Measurements from ENCODE around the gene LRP5. TPM values are rescaled to one million over a fixed set of nuclear protein-coding genes. Genes with fewer than 3 reads are reported as not detected.
A peak's percentile ranks its signal among the peaks of the same experiment; 100 is the strongest.

LRP5 gene
- total and polyA plus RNA-seq, 9 of the 15 experiments (the other 6 are each of a cell fraction or from before 2014, with no cell fraction given), result 0.48 to 44.2 (median 13.5) TPM

- 0 out of 4 replicates have a peak, but pooled peaks of 1 of the 2 experiments have one; percentile 0 for TF ChIP-seq ZMIZ1 (IDR thresholded peaks at IDR 0.05; ENCODE audit: low read depth in 2 of 2, low read length in 2 of 2)
- no peak for TF ChIP-seq ERF (CRISPR knock-in tag; IDR thresholded peaks at IDR 0.05)
- no peak for TF ChIP-seq SIX5 (IDR thresholded peaks at IDR 0.05; ENCODE audit: borderline replicate concordance in 1 of 2, insufficient read depth in 1 of 2, low read depth in 1 of 2, low read length in 2 of 2)
- TF ChIP-seq FOXA1 (IDR thresholded peaks at IDR 0.05; ENCODE audit: borderline replicate concordance), result no peak
- TF ChIP-seq CREM (IDR thresholded peaks at IDR 0.05; ENCODE audit: low read depth), result peak; percentile 31; the same call in 1 of the 2 replicates
- no peak for TF ChIP-seq USF2 (CRISPR knock-in tag; IDR thresholded peaks at IDR 0.05)
- peak; percentile 50; the same call in 1 of the 2 replicates for TF ChIP-seq RBFOX2 (IDR thresholded peaks at IDR 0.05; ENCODE audit: low read depth, low read length)
- no peak for TF ChIP-seq ZSCAN32 (CRISPR knock-in tag; IDR thresholded peaks at IDR 0.05)
- TF ChIP-seq KDM1A (IDR thresholded peaks at IDR 0.05), result no peak
- peak; percentile 6 for TF ChIP-seq MEIS2 (IDR thresholded peaks at IDR 0.05; ENCODE audit: partially characterized antibody)
- TF ChIP-seq NCOA2 (IDR thresholded peaks at IDR 0.05; ENCODE audit: partially characterized antibody in 2 of 2), result no peak
- TF ChIP-seq KDM5B (IDR thresholded peaks at IDR 0.05; ENCODE audit: insufficient replicate concordance, low read depth, low read length), result no peak
- TF ChIP-seq SPI1 (IDR thresholded peaks at IDR 0.05; ENCODE audit: borderline replicate concordance, low read depth, low read length), result no peak
- peak; percentile 85; the same call in 1 of the 2 replicates for TF ChIP-seq FOXP4 (CRISPR knock-in tag; IDR thresholded peaks at IDR 0.05; ENCODE audit: borderline replicate concordance)
- no peak for TF ChIP-seq ZNF3 (CRISPR knock-in tag; IDR thresholded peaks at IDR 0.05)
- no peak for TF ChIP-seq ZNF143 (CRISPR knock-in tag; IDR thresholded peaks at IDR 0.05)
- peak; percentile 47; the same call in 1 of the 2 replicates for TF ChIP-seq SMAD4 (CRISPR knock-in tag; conservative IDR thresholded peaks at IDR 0.05)
- TF ChIP-seq ZFP36 (IDR thresholded peaks at IDR 0.05; ENCODE audit: low read depth, low read length, partially characterized antibody), result peak; percentile 98
- TF ChIP-seq XRCC4 (IDR thresholded peaks at IDR 0.05; ENCODE audit: extremely low read depth, insufficient read depth, insufficient read length), result no peak
- no peak for TF ChIP-seq ZNF282 (CRISPR knock-in tag; IDR thresholded peaks at IDR 0.05)
Observed at GRCh38 chr11:68436985-68437926, 124.9 kb downstream of the LRP5 start (continued).

Data from K562 (cell line).